ENCODE results near the gene TRRAP.

TRRAP gene

GRCh38 chr7:99024066-99024465, 145.7 kb downstream of the TRRAP start:
- no peak for TF ChIP-seq CTCF (IDR thresholded peaks at IDR 0.05; ENCODE audit: unreplicated experiment in 3 of 3)
- no peaks in the 10 kb centered on the region for H3K27me3 Mint-ChIP-seq (ENCODE audit: low read depth)
- H3K36me3 Mint-ChIP-seq (ENCODE audit: low read depth) = peaks cover 75% of the 10 kb centered on the region
- peak overlapping the region in 2 of 3 experiments; percentile 39 to 82 for H3K27ac Mint-ChIP-seq
- no peaks in the 10 kb centered on the region for H3K9me3 Mint-ChIP-seq
- H3K4me1 Mint-ChIP-seq = peaks cover 27% of the 10 kb centered on the region
- H3K4me3 Mint-ChIP-seq = no peak overlapping the region

DNA sequence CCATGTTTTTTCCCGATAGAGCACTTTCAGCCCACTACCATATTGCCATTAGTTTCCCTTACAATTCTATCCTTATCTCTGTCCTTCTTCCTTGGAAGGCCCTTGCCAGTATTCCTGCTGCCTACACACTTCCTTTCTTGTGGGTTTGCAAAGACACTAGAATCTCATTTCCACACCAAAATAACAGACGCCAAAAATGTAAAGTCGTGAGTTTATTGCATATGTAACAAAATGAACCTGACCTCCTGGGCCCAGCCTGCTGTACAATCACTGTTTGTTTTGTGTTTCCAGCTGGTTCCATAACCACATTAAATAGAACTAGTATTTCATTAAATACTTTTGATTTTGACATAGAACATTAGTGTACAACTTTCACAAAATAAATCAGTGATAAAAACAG, 148.9 kb downstream of the TRRAP start:
- TF ChIP-seq CTCF (IDR thresholded peaks at IDR 0.05; ENCODE audit: unreplicated experiment in 3 of 3) = no peak
- peak overlapping the region; percentile 28 to 67 (median 59) for H3K27ac Mint-ChIP-seq

DNA sequence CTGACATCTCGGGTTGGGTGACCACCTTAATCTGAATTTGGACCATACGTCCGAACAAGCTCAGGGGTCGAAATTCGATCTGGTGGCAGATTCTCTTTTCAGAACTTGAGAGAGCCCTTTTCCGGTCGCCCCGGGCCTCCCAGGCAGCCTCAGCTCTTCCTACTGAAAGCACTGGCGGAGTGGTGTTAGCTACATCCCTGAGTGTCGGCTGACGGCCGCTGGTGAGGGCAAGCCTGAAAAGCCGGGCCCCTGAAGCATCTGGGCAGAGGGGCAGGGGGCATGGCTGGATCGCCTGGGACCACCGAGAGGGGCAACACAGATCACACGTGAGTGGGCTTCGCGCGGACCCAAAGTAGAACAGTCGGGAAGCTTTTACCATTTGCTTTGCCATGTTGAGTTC, 149.5 kb downstream of the TRRAP start:
- H3K27me3 Mint-ChIP-seq (ENCODE audit: low read depth) = no peaks in the 10 kb centered on the region

More for the DNA sequence above, 148.9 kb downstream of the TRRAP start:
- Mint-ChIP-seq H3K4me1 (peaks cover 48% of the 10 kb centered on the region), H3K36me3 (ENCODE audit: low read depth) (peaks cover 79% of the 10 kb centered on the region), H3K27me3 (ENCODE audit: low read depth) (no peaks in the 10 kb centered on the region), H3K4me3 (no peak overlapping the region), H3K9me3 (no peaks in the 10 kb centered on the region)

GRCh38 chr7:99028261-99028973, 150.1 kb downstream of the TRRAP start:
- H3K9me3 Mint-ChIP-seq = no peaks in the 10 kb centered on the region
- H3K4me3 Mint-ChIP-seq = no peak overlapping the region
- H3K27ac Mint-ChIP-seq = peak overlapping the region in 2 of 3 experiments; percentile 81 to 87
- peaks cover 76% of the 10 kb centered on the region for H3K36me3 Mint-ChIP-seq (ENCODE audit: low read depth)
- H3K27me3 Mint-ChIP-seq (ENCODE audit: low read depth) = no peaks in the 10 kb centered on the region
- TF ChIP-seq CTCF (IDR thresholded peaks at IDR 0.05; ENCODE audit: unreplicated experiment in 3 of 3) = no peak
- peaks cover 43% of the 10 kb centered on the region for H3K4me1 Mint-ChIP-seq

More for the DNA sequence above, 149.5 kb downstream of the TRRAP start:
- Mint-ChIP-seq H3K36me3 (ENCODE audit: low read depth) (peaks cover 80% of the 10 kb centered on the region), H3K27ac (peak overlapping the region in 2 of 3 experiments; percentile 28 to 67), H3K9me3 (no peaks in the 10 kb centered on the region), H3K4me3 (no peak overlapping the region), H3K4me1 (peaks cover 48% of the 10 kb centered on the region)
- TF ChIP-seq CTCF (IDR thresholded peaks at IDR 0.05; ENCODE audit: unreplicated experiment in 3 of 3) = no peak

DNA sequence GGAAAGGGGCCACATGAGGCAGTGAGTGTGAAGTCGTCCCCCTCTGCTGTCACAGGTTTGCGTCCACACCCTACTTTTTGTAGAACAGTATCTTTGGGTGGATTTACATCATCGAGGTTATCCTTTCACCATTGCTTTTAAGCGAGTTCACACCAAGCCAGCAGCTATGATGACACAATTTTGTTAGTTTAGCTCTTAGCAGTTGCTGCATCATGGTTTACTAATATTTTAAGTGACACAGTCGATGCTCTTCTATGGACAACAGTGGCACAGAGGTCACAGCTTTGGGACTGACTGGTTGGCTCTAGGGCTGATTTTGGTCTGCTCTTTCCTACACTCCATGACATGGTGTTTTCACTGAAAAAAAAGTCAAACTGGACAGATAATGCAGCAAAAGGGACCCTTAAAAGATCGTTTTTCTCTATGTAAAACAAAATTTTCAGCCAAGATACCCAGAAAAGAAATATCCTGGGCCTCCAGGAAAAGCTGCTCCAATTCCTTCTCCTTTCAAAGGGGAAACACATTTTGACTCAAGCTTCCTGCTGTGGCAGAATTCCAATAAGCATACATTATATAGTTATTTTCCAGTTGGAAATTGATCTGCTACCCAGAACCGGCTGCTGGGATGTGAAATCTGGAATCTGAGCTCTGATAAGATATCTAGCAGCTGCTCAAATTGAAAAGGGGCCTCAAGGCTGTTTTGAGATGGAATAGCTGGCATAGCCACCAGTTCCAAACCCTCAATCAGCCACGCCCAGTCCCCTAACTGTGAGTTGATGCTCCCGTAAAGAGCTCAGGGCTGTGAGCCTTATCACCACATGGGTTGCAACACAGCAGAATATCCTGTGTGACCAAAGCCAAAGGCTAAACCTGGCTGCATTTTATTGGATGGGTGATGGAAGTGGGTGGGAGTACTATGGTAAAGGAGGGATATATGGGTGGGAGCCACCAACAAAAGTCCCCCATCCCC, 151.4 kb downstream of the TRRAP start:
- no peak overlapping the region for H3K4me3 Mint-ChIP-seq
- peaks cover 72% of the 10 kb centered on the region for H3K36me3 Mint-ChIP-seq (ENCODE audit: low read depth)

More for the DNA sequence above, 151.4 kb downstream of the TRRAP start:
- no peak for TF ChIP-seq CTCF (IDR thresholded peaks at IDR 0.05; ENCODE audit: unreplicated experiment in 3 of 3)
- H3K27me3 Mint-ChIP-seq (ENCODE audit: low read depth) = no peaks in the 10 kb centered on the region
- peaks cover 36% of the 10 kb centered on the region for H3K4me1 Mint-ChIP-seq
- H3K9me3 Mint-ChIP-seq = no peaks in the 10 kb centered on the region
- peak overlapping the region; percentile 48 to 87 (median 81) for H3K27ac Mint-ChIP-seq

Data from nephron (organoid).